ENCODE data around the gene TTC31. TPM values are rescaled to one million over a fixed set of nuclear protein-coding genes. Genes with fewer than 3 reads are reported as not detected.

Gene TTC31
- total and polyA plus RNA-seq, 4 donors: 9.9 to 26.4 (median 15.8) TPM

GRCh38 chr2:74534411-74534810 is 51.5 kb downstream of the TTC31 start:
- Histone ChIP-seq H3K27ac (ENCODE audit: low read depth in 1 of 2, low read length in 2 of 2) (no peak overlapping the region), H3K9me3 (ENCODE audit: control insufficient read depth in 4 of 4, low read length in 3 of 4) (no peaks in the 10 kb centered on the region), H3K4me1 (ENCODE audit: control insufficient read depth in 4 of 4, insufficient read depth in 4 of 4, low read length in 3 of 4) (peaks cover 2 to 10% (median 7%) of the 10 kb centered on the region in 4 donors), H3K9ac (ENCODE audit: low read depth in 1 of 2, low read length in 2 of 2) (no peak overlapping the region), H3K36me3 (ENCODE audit: control insufficient read depth in 4 of 4, insufficient read depth in 3 of 4, low read depth in 1 of 4, low read length in 3 of 4) (peaks cover 0 to 6% (median 0%) of the 10 kb centered on the region in 4 donors), H3K4me3 (ENCODE audit: low read depth in 1 of 3, low read length in 3 of 3) (no peak overlapping the region), H3K27me3 (ENCODE audit: control insufficient read depth in 4 of 4, insufficient read depth in 4 of 4, low read length in 3 of 4) (no peaks in the 10 kb centered on the region)
- TF ChIP-seq SP1 (IDR thresholded peaks at IDR 0.05) (no peak), FOXA2 (IDR thresholded peaks at IDR 0.05) (no peak), HNF4G (IDR thresholded peaks at IDR 0.05) (no peak), JUND (IDR thresholded peaks at IDR 0.05) (no peak), RAD21 (IDR thresholded peaks at IDR 0.05) (no peak), YY1 (IDR thresholded peaks at IDR 0.05) (no peak), CTCF (IDR thresholded peaks at IDR 0.05; ENCODE audit: low read depth, low read length, missing input control) (no peak), HNF4A (conservative IDR thresholded peaks at IDR 0.05) (no peak)
- 85% methylated on average over 12 of the region's 12 CpGs for WGBS
- no peak for DNase-seq (ENCODE audit: low spot score)

DNA sequence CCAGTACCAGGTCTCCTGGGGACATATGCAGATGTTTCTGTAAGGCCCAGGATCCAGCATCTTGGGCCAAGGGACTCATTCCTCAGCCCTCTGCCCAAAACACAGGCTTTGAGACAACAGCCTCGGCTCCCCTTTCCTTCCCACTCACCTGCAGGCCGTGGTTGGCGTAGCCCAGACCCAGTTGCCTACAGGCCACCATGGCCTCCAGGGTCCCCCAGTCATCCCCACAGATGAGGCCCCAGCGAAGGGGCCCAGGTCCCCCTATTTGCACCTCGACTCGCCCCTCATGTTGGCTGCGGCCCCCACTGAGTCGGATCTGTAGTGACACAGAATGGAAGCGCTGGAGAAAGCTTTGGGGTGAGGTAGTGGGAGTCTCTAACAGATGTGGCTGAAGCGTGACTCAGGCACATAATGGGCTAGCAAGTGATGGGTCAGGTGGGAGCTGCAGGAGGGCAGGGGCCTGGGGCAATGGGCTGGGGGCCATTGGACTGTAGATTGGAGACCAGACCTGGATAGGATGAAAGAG is 52.6 kb downstream of the TTC31 start:
- no peak for DNase-seq (ENCODE audit: low spot score)
- 89% methylated on average over 10 of the region's 10 CpGs for WGBS

DNA sequence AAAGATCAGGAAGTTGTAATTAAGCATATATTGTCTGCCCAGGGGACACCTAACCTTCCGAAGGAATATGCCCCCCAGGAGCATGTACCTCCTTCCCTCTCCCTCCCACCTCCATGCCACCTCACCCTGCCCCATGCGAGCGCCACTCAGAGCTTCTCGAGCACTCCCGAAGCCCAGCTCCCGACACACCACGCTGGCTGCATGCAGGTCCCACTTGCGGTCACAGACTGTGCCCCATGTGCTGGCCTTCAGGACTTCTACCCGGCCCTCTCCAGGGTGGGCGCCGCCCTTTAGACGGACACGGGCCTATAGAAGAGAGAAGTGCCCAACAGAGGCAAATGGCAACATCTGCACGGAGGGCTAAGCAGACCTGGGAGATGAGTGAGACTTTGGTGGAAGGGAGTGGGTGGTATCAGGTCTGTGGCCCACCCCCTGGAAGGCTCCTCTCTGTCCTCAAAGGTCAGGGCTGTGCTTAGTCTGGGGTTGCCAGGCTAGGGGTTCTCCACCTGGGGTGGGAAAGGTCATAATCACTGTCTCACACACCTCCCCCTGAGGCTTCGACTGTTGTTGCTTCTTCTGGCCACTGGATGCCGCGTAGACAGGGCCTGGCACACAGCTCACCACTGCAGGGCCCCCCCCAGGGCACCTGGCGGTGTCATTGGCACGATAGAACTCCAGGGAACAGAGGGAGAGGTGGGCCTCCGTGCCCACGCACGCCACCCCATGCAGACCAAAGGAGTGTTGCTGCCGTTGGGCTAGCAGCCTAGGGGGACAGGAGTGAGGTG is 53.5 kb downstream of the TTC31 start:
- H3K9ac ChIP-seq (ENCODE audit: low read depth in 1 of 2, low read length in 2 of 2): no peak overlapping the region
- no peaks in the 10 kb centered on the region for H3K4me1 ChIP-seq (ENCODE audit: control insufficient read depth in 4 of 4, insufficient read depth in 4 of 4, low read length in 3 of 4)
- TF ChIP-seq CTCF (IDR thresholded peaks at IDR 0.05; ENCODE audit: low read depth, low read length, missing input control): no peak
- peaks cover 0 to 6% (median 0%) of the 10 kb centered on the region in 4 donors for H3K36me3 ChIP-seq (ENCODE audit: control insufficient read depth in 4 of 4, insufficient read depth in 3 of 4, low read depth in 1 of 4, low read length in 3 of 4)
- no peaks in the 10 kb centered on the region for H3K9me3 ChIP-seq (ENCODE audit: control insufficient read depth in 4 of 4, low read length in 3 of 4)
- DNase-seq (ENCODE audit: low spot score): no peak
- H3K27ac ChIP-seq (ENCODE audit: low read depth in 1 of 2, low read length in 2 of 2): no peak overlapping the region
- WGBS: 83% methylated on average over 23 of the region's 23 CpGs
- no peak overlapping the region for H3K4me3 ChIP-seq (ENCODE audit: low read depth in 1 of 3, low read length in 3 of 3)
- H3K27me3 ChIP-seq (ENCODE audit: control insufficient read depth in 4 of 4, insufficient read depth in 4 of 4, low read length in 3 of 4): no peaks in the 10 kb centered on the region

More for the DNA sequence above, 52.6 kb downstream of the TTC31 start:
- peaks cover 2 to 8% (median 7%) of the 10 kb centered on the region in 4 donors for H3K4me1 ChIP-seq (ENCODE audit: control insufficient read depth in 4 of 4, insufficient read depth in 4 of 4, low read length in 3 of 4)
- no peak overlapping the region for H3K4me3 ChIP-seq (ENCODE audit: low read depth in 1 of 3, low read length in 3 of 3)
- H3K9me3 ChIP-seq (ENCODE audit: control insufficient read depth in 4 of 4, low read length in 3 of 4): no peaks in the 10 kb centered on the region
- TF ChIP-seq HNF4G (IDR thresholded peaks at IDR 0.05): no peak
- TF ChIP-seq ZBTB33 (IDR thresholded peaks at IDR 0.05): no peak
- no peak overlapping the region for H3K9ac ChIP-seq (ENCODE audit: low read depth in 1 of 2, low read length in 2 of 2)
- H3K36me3 ChIP-seq (ENCODE audit: control insufficient read depth in 4 of 4, insufficient read depth in 3 of 4, low read depth in 1 of 4, low read length in 3 of 4): peaks cover 0 to 6% (median 0%) of the 10 kb centered on the region in 4 donors
- H3K27ac ChIP-seq (ENCODE audit: low read depth in 1 of 2, low read length in 2 of 2): no peak overlapping the region
- H3K27me3 ChIP-seq (ENCODE audit: control insufficient read depth in 4 of 4, insufficient read depth in 4 of 4, low read length in 3 of 4): no peaks in the 10 kb centered on the region
